Measurements from ENCODE around the gene DPH7. TPM values are rescaled to one million over a fixed set of nuclear protein-coding genes. Genes with fewer than 3 reads are reported as not detected.

DPH7 gene
- total RNA-seq, 1 experiment from 2014 or later, result 35.9 TPM

GRCh38 chr9:137531099-137531765 lies 47.5 kb downstream of the DPH7 start:
- ATAC-seq (no peak), DNase-seq (ENCODE audit: low read depth, low spot score) (no peak)
- POLR2A ChIA-PET, result no interaction called here
- BruUV-seq (replicated peaks), result no TSS peak
- CTCF ChIA-PET, result no interaction called here
- no peak overlapping the region for H3K27ac ChIP-seq (ENCODE audit: low read length)
- no peaks in the 10 kb centered on the region for H3K27me3 ChIP-seq (ENCODE audit: control insufficient read depth, insufficient read depth, low read length)
- no peaks in the 10 kb centered on the region for H3K9me3 ChIP-seq (ENCODE audit: control insufficient read depth, insufficient read depth, low read depth, low read length)
- no peak overlapping the region for H3K4me3 ChIP-seq (ENCODE audit: low read depth in 2 of 2, low read length in 2 of 2)
- TF ChIP-seq POLR2AphosphoS5 (IDR thresholded peaks at IDR 0.05; ENCODE audit: low read depth, low read length) (no peak), TCF7L2 (IDR thresholded peaks at IDR 0.05; ENCODE audit: low read depth, low read length) (no peak), CTCF (IDR thresholded peaks at IDR 0.05) (no peak), REST (IDR thresholded peaks at IDR 0.05; ENCODE audit: insufficient read depth in 1 of 2, low read depth in 2 of 2, low read length in 1 of 2) (no peak), SIN3A (IDR thresholded peaks at IDR 0.05; ENCODE audit: borderline replicate concordance, insufficient read depth, low read depth, low read length) (no peak)
- in situ Hi-C loops (cut with HindIII; ENCODE audit: low pct_unique_long_range_greater_than_20kb, low sequenced_read_pairs) (no loop called here), intact Hi-C loops (cut with micrococcal nuclease; ENCODE audit: unreplicated experiment) (no loop called here)
- no peaks in the 10 kb centered on the region for H3K36me3 ChIP-seq (ENCODE audit: control insufficient read depth, insufficient read depth, low read length)
- peaks cover 7% of the 10 kb centered on the region; the same call in 1 of the 2 replicates for H3K4me1 ChIP-seq (ENCODE audit: control insufficient read depth, insufficient read depth, low read length)

- ATAC-seq, result no peak
- intact Hi-C loops (cut with micrococcal nuclease; ENCODE audit: unreplicated experiment) (no loop called here), in situ Hi-C loops (cut with HindIII; ENCODE audit: low pct_unique_long_range_greater_than_20kb, low sequenced_read_pairs) (no loop called here)
- H3K4me3 ChIP-seq (ENCODE audit: low read depth in 2 of 2, low read length in 2 of 2), result no peak overlapping the region
- TF ChIP-seq CTCF (IDR thresholded peaks at IDR 0.05), result no peak
- no peak for TF ChIP-seq REST (IDR thresholded peaks at IDR 0.05; ENCODE audit: insufficient read depth in 1 of 2, low read depth in 2 of 2, low read length in 1 of 2)
- no peaks in the 10 kb centered on the region for H3K36me3 ChIP-seq (ENCODE audit: control insufficient read depth, insufficient read depth, low read length)
- ChIA-PET POLR2A (no interaction called here), CTCF (no interaction called here)
- H3K27ac ChIP-seq (ENCODE audit: low read length), result no peak overlapping the region
- no TSS peak for BruUV-seq (replicated peaks)
- H3K9me3 ChIP-seq (ENCODE audit: control insufficient read depth, insufficient read depth, low read depth, low read length), result no peaks in the 10 kb centered on the region
- H3K4me1 ChIP-seq (ENCODE audit: control insufficient read depth, insufficient read depth, low read length), result peaks cover 7% of the 10 kb centered on the region; the same call in 1 of the 2 replicates
- no peak for DNase-seq (ENCODE audit: low read depth, low spot score)
- H3K27me3 ChIP-seq (ENCODE audit: control insufficient read depth, insufficient read depth, low read length), result no peaks in the 10 kb centered on the region
Observed at GRCh38 chr9:137530331-137530730, 48.4 kb downstream of the DPH7 start.
